ENCODE data around the gene PSME1. TPM values are rescaled to one million over a fixed set of nuclear protein-coding genes. Genes with fewer than 3 reads are reported as not detected.

Gene PSME1
- total and polyA plus RNA-seq, 11 donors, result 87.3 to 331 (median 113) TPM

- ATAC-seq, result peak in 1 of 4 donors; percentile 0
- peaks cover 0 to 44% (median 38%) of the 10 kb centered on the region in 9 donors for H3K36me3 ChIP-seq
- TF ChIP-seq POLR2A (IDR thresholded peaks at IDR 0.05), result no peak
- TF ChIP-seq, protein P1, sequence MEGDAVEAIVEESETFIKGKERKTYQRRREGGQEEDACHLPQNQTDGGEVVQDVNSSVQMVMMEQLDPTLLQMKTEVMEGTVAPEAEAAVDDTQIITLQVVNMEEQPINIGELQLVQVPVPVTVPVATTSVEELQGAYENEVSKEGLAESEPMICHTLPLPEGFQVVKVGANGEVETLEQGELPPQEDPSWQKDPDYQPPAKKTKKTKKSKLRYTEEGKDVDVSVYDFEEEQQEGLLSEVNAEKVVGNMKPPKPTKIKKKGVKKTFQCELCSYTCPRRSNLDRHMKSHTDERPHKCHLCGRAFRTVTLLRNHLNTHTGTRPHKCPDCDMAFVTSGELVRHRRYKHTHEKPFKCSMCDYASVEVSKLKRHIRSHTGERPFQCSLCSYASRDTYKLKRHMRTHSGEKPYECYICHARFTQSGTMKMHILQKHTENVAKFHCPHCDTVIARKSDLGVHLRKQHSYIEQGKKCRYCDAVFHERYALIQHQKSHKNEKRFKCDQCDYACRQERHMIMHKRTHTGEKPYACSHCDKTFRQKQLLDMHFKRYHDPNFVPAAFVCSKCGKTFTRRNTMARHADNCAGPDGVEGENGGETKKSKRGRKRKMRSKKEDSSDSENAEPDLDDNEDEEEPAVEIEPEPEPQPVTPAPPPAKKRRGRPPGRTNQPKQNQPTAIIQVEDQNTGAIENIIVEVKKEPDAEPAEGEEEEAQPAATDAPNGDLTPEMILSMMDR (IDR thresholded peaks at IDR 0.05), result no peak
- peaks cover 0 to 28% (median 18%) of the 10 kb centered on the region in 12 donors for H3K4me1 ChIP-seq
- 1 to 6% (median 3%) methylated on average over 12 to 14 of the region's 14 CpGs for WGBS, 4 donors
- peak overlapping the region in 11 of 12 donors; percentile 44 to 100 (median 97) for H3K27ac ChIP-seq
- no peaks in the 10 kb centered on the region for H3K9me3 ChIP-seq
- no peak for DNase-seq
- no peaks in the 10 kb centered on the region for H3K27me3 ChIP-seq
- intact Hi-C loops (cut with DNase I), result loop anchor here in 3 of 10 donors (2.0 kb wide), 4 partner anchors 15 to 73 kb away; partner anchors contain the start of genes EMC9 (in 2 of the 3), FITM1 (in 1 of the 3), IPO4 (in 1 of the 3) and IRF9 (in 1 of the 3)
- H3K4me3 ChIP-seq, result peak overlapping the region; percentile 48 to 79 (median 71)
Measured at GRCh38 chr14:24115422-24116127, 20.4 kb upstream of the PSME1 start.

DNA sequence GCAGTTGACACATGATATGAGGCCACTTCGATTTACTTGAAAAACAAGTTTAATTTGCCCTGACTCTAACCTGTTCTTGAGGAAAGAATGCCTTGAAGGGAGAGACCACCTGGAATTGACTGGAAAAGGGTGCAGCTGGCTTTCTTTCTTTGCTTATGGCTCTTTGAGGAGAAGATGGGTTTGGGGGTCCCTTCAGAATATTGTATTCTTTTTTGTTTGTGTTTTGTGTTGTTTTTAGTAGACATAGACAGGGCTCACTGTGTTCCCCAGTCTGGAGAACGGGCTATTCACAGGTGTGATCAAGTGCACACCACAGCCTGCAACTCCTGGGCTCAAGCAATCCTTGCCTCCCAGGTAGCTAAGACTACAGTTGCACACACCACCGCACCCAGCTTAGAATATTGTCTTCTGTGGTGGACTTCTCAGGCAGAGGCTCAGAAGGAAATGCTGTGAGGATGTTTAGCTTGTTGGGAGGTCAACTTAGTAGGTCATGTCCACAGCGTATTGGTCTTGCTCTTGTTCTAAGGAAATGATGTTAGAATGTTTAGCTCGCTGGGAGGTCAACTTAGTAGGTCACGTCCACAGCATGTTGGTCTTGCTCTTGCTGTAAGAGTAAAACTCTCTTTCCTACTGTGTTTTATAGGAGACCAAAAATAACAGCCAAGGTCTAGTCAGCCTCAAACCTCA, 19.7 kb upstream of the PSME1 start:
- intact Hi-C loops (cut with DNase I), result no loop called here
- H3K36me3 ChIP-seq, result peaks cover 0 to 51% (median 45%) of the 10 kb centered on the region in 9 donors
- DNase-seq (no peak), ATAC-seq (no peak)
- no peaks in the 10 kb centered on the region for H3K27me3 ChIP-seq
- no peak overlapping the region for H3K27ac ChIP-seq
- no peaks in the 10 kb centered on the region for H3K9me3 ChIP-seq
- TF ChIP-seq, protein P1 (IDR thresholded peaks at IDR 0.05), result no peak
- TF ChIP-seq POLR2A (IDR thresholded peaks at IDR 0.05), result no peak
- peak overlapping the region in 9 of 12 donors; percentile 59 to 79 (median 71) for H3K4me3 ChIP-seq
- WGBS, 4 donors, result 82 to 84% (median 83%) methylated on average over 6 of the region's 6 CpGs
- H3K4me1 ChIP-seq, result peaks cover 0 to 28% (median 17%) of the 10 kb centered on the region in 12 donors

DNA sequence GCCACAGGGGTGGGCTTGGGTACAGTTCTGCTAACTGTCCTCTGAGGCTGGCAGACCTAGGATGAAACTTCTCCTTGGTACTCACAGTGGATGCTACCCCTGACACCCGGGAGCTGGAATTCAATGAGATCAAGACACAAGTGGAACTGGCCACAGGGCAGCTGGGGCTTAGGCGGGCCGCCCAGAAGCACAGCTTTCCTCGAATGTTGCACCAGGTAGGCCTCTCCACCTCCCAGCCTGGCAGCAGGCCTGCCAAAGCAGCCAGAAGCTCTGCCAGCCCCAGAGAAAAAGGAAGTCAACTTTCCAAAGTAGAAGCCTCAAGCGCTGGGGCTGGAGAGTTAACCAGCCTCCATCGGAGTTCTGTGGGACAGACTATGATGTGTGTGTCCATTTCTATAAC, 18.8 kb upstream of the PSME1 start:
- 86 to 91% (median 88%) methylated on average over 6 of the region's 6 CpGs for WGBS, 4 donors
- DNase-seq, result no peak
- H3K9me3 ChIP-seq, result no peaks in the 10 kb centered on the region
- H3K4me3 ChIP-seq, result no peak overlapping the region
- ATAC-seq, result no peak
- peaks cover 0 to 28% (median 17%) of the 10 kb centered on the region in 12 donors for H3K4me1 ChIP-seq
- TF ChIP-seq POLR2A (IDR thresholded peaks at IDR 0.05), result no peak
- TF ChIP-seq, protein P1 (IDR thresholded peaks at IDR 0.05), result no peak
- intact Hi-C loops (cut with DNase I), result no loop called here
- peaks cover 0 to 60% (median 54%) of the 10 kb centered on the region in 9 donors for H3K36me3 ChIP-seq
- H3K27ac ChIP-seq, result no peak overlapping the region
- H3K27me3 ChIP-seq, result no peaks in the 10 kb centered on the region

GRCh38 chr14:24119691-24120090, 16.3 kb upstream of the PSME1 start:
- Histone ChIP-seq H3K27ac (no peak overlapping the region), H3K27me3 (no peaks in the 10 kb centered on the region), H3K4me3 (no peak overlapping the region), H3K36me3 (peaks cover 0 to 83% (median 75%) of the 10 kb centered on the region in 9 donors), H3K4me1 (peaks cover 0 to 22% (median 14%) of the 10 kb centered on the region in 12 donors), H3K9me3 (no peaks in the 10 kb centered on the region)
- intact Hi-C loops (cut with DNase I), result no loop called here
- DNase-seq, result no peak
- no peak for ATAC-seq
- TF ChIP-seq, protein P1 (IDR thresholded peaks at IDR 0.05), result no peak
- no peak for TF ChIP-seq POLR2A (IDR thresholded peaks at IDR 0.05)
- 91 to 97% (median 96%) methylated on average over 6 of the region's 6 CpGs for WGBS, 4 donors
